Measurements from ENCODE around the gene TMEM91.
"Not testable (repeated sequence)": the region's sequence is repeated elsewhere in the genome, so short reads cannot be mapped to it uniquely, and the experiment has no call there.

TMEM91 gene

GRCh38 chr19:41353466-41354342, 22.6 kb upstream of the TMEM91 start, which contains the start of gene TGFB1:
Gene TGFB1, minus strand, starts transcription at chr19:41353922. Its CDS starts 878 bp downstream, at chr19:41353044.
- DNase-seq (ENCODE audit: low read depth in 3 of 3): peak; percentile 78 to 88 (median 78)

GRCh38 chr19:41354343-41354953, 21.9 kb upstream of the TMEM91 start:
- DNase-seq (ENCODE audit: low read depth in 3 of 3): no peak

GRCh38 chr19:41355035-41355434, 21.3 kb upstream of the TMEM91 start:
- DNase-seq (ENCODE audit: low read depth in 3 of 3): no peak

- DNase-seq (ENCODE audit: low read depth in 3 of 3): no peak
These were observed 20.5 kb upstream of the TMEM91 start for GRCh38 chr19:41355802-41356201.

GRCh38 chr19:41356984-41357739, 19.2 kb upstream of the TMEM91 start:
- no peak for DNase-seq (ENCODE audit: low read depth in 3 of 3)

GRCh38 chr19:41357746-41358145, 18.6 kb upstream of the TMEM91 start:
- no peak for DNase-seq (ENCODE audit: low read depth in 3 of 3)

GRCh38 chr19:41359741-41360140, 16.6 kb upstream of the TMEM91 start:
- no peak for DNase-seq (ENCODE audit: low read depth in 3 of 3)

- no peak for DNase-seq (ENCODE audit: low read depth in 3 of 3)
These were observed 14.0 kb upstream of the TMEM91 start for GRCh38 chr19:41362143-41362847.

GRCh38 chr19:41363371-41363752, 13.0 kb upstream of the TMEM91 start:
- DNase-seq (ENCODE audit: low read depth in 3 of 3): no peak

- DNase-seq (ENCODE audit: low read depth in 3 of 3): peak; percentile 92 to 99 (median 95)
These were observed 12.4 kb upstream of the TMEM91 start, which contains the start of gene B9D2 for GRCh38 chr19:41363753-41364523. Gene B9D2, minus strand, starts transcription at chr19:41364149. Its CDS starts 630 bp downstream, at chr19:41363519.

- DNase-seq (ENCODE audit: low read depth in 3 of 3): no peak
These were observed 11.6 kb upstream of the TMEM91 start for GRCh38 chr19:41364524-41365391.

GRCh38 chr19:41366089-41366488, 10.2 kb upstream of the TMEM91 start:
- no peak for DNase-seq (ENCODE audit: low read depth in 3 of 3)

- no peak for DNase-seq (ENCODE audit: low read depth in 3 of 3)
These were observed 8.5 kb upstream of the TMEM91 start for GRCh38 chr19:41367848-41368301.

GRCh38 chr19:41369769-41370168, 6.6 kb upstream of the TMEM91 start:
- DNase-seq (ENCODE audit: low read depth in 3 of 3): no peak

GRCh38 chr19:41371119-41371518, 5.2 kb upstream of the TMEM91 start:
- not testable (repeated sequence) for DNase-seq (ENCODE audit: low read depth in 3 of 3)

GRCh38 chr19:41371541-41371940, 4.8 kb upstream of the TMEM91 start:
- DNase-seq (ENCODE audit: low read depth in 3 of 3): no peak

GRCh38 chr19:41372501-41372900, 3.8 kb upstream of the TMEM91 start:
- no peak for DNase-seq (ENCODE audit: low read depth in 3 of 3)

GRCh38 chr19:41373993-41374392, 2.3 kb upstream of the TMEM91 start:
- DNase-seq (ENCODE audit: low read depth in 3 of 3): no peak

- DNase-seq (ENCODE audit: low read depth in 3 of 3): no peak
These were observed 649 bp downstream of the TMEM91 start for GRCh38 chr19:41376998-41377365.

Data from stimulated activated CD4-positive, alpha-beta T cell treated with anti-CD3 and anti-CD28 coated beads, TNF-alpha, amount 100 ng/mL, for 48 hours (primary cell).